Measurements from ENCODE around the gene PDK2.

The PDK2 gene

DNA sequence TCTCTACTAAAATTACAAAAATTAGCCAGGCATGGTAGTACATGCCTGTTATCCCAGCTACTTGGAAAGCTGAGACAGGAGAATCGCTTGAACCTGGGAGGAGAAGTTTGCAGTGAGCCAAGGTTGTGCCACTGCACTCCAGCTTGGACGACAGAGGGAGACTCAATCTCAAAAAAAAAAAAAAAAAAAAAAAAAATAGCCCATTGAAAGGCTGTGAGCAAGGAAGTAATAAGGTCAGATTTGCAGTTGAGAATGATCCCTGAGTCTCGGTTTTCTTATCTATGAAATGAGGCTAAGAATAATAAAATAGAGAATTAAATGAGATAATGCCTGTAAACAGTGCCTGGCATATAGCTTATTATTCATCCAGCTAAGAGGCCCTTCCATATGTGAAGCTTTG, 1.3 kb upstream of the PDK2 start:
- no peak for DNase-seq (ENCODE audit: low read depth)
- TF ChIP-seq, protein P1, sequence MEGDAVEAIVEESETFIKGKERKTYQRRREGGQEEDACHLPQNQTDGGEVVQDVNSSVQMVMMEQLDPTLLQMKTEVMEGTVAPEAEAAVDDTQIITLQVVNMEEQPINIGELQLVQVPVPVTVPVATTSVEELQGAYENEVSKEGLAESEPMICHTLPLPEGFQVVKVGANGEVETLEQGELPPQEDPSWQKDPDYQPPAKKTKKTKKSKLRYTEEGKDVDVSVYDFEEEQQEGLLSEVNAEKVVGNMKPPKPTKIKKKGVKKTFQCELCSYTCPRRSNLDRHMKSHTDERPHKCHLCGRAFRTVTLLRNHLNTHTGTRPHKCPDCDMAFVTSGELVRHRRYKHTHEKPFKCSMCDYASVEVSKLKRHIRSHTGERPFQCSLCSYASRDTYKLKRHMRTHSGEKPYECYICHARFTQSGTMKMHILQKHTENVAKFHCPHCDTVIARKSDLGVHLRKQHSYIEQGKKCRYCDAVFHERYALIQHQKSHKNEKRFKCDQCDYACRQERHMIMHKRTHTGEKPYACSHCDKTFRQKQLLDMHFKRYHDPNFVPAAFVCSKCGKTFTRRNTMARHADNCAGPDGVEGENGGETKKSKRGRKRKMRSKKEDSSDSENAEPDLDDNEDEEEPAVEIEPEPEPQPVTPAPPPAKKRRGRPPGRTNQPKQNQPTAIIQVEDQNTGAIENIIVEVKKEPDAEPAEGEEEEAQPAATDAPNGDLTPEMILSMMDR (IDR thresholded peaks at IDR 0.05; ENCODE audit: low read length, missing control alignments) = no peak
- no peak overlapping the region for H3K4me3 ChIP-seq (replicated peaks; ENCODE audit: low read depth, low read length)

DNA sequence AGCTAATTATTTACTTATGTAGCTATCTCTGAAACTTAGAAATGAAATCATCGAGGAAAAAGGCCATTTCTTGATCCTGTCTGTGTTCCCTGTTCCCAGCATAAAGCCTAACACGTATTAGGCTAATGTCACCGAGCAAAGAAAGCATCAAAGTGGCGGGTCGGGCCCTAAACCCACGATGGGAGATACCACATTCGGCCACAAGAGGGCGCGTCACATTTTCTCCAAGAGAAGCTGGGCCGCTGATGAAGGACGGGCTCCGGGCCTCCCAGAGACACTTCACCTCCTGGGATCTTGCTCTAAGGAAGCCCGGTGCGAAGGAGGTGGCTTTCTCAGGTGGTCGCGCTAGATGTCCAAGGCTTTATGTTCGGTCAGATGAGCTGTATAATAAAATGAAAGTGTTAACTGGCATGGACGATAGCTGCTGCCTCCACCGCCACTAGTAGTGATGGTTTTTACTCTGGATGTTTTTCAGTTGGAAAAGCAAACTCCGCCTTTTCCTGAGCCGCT, 853 bp upstream of the PDK2 start:
- peak overlapping the region; percentile 91 for H3K4me3 ChIP-seq (replicated peaks; ENCODE audit: low read depth, low read length)
- TF ChIP-seq, protein P1 (IDR thresholded peaks at IDR 0.05; ENCODE audit: low read length, missing control alignments) = peak; percentile 72
- DNase-seq (ENCODE audit: low read depth) = peak; percentile 88

DNA sequence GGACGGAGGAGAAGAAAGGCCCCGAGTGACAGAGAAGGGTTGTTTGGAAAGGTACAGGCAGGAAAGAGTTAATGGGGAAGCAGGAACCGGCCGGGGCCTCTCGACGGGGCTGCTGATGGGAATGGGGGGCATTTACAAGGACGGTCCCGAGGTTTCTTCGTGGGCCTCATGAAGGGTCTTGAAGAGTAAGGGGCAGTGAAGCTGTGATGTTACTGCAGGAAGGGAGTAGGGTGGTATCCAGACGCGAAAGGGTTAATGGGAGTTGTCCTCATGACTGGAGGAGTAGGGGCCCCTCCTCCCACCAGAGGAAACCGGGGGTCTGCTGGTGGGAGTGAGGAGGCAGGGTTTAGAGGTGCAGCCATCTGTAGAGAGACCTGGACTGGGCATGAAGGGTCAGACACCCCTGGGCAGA, 481 bp downstream of the PDK2 start:
- DNase-seq (ENCODE audit: low read depth) = no peak
- peak overlapping the region; percentile 91 for H3K4me3 ChIP-seq (replicated peaks; ENCODE audit: low read depth, low read length)
- TF ChIP-seq, protein P1 (IDR thresholded peaks at IDR 0.05; ENCODE audit: low read length, missing control alignments) = no peak

DNA sequence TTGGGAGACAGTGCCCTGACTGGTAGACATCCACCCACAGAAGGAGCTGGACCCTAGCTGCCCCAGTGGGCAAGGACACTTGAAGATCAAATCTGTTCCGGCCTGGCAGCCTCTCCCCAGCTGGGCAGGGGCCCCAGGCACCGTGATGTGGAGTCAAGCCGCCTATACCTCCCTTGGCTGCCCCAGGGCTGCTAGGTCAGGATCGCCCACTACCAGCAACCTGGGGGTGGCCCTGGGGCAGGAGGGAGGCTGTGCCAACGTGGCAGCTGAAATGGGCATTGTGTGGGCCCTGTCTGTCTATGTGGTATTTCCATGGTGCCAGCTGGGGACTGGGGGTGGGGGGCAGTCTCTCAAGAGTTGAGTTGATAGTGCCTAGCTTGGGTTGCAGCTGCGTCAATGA, 941 bp downstream of the PDK2 start:
- TF ChIP-seq, protein P1 (IDR thresholded peaks at IDR 0.05; ENCODE audit: low read length, missing control alignments) = no peak
- H3K4me3 ChIP-seq (replicated peaks; ENCODE audit: low read depth, low read length) = peak overlapping the region; percentile 91
- DNase-seq (ENCODE audit: low read depth) = no peak

DNA sequence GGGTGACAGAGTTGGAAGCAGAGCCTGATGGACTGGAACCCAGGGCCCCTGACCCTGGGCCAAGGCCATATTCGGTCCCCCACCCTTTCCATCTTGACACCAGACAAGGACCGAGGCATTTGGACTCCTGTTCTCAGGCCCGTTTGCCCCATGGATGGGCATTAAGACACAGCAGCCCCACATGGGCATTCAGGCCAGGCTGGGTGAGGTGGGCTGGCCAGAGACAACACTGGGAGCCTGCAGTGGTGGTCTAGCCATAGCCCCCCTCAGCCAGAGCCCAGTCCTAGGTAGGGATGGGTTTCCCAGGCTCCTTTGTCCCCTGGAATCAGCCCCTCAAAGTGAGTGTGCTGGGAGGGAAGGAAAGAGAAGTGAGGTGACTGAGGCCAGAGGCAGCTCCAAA, 1.6 kb downstream of the PDK2 start:
- TF ChIP-seq, protein P1 (IDR thresholded peaks at IDR 0.05; ENCODE audit: low read length, missing control alignments) = no peak
- H3K4me3 ChIP-seq (replicated peaks; ENCODE audit: low read depth, low read length) = no peak overlapping the region
- no peak for DNase-seq (ENCODE audit: low read depth)

DNA sequence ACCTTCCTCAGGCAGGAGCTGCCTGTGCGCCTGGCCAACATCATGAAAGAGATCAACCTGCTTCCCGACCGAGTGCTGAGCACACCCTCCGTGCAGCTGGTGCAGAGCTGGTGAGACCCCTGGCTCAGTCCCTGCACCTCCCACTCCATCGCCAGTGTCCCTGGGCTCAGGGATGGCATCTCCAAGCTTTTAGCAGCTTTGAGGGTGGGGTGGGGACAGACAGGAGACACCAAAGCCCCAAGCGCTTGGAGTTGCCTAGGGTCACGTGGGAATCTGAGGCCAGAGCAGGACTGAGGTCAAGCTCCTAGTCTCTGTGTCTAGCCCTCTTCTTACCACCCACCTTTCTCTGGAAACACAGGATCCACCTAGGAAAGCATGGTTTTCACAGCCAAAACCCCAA, 2.3 kb downstream of the PDK2 start:
- no peak for DNase-seq (ENCODE audit: low read depth)

DNA sequence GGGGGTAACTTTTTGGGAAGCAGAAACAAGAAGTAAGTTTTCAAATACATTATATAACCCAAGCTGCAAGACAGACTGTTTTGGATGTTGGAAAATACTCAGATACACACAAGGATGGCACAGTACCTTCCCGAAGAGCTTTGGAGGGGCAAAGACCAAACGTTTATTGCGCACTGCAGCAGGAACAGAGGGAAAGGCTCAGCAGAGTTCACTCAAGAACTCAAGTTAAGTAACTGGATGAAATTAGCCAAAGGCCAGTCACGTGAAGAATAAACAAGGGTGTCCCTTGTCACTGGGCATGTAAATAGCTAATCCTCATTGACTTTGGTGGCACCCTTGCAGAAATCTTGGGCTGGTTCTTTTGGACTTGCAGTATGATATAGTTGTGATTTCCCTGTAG, 2.8 kb downstream of the PDK2 start:
- TF ChIP-seq, protein P1 (IDR thresholded peaks at IDR 0.05; ENCODE audit: low read length, missing control alignments) = no peak
- H3K4me3 ChIP-seq (replicated peaks; ENCODE audit: low read depth, low read length) = no peak overlapping the region
- no peak for DNase-seq (ENCODE audit: low read depth)

More for the DNA sequence above, 2.3 kb downstream of the PDK2 start:
- no peak overlapping the region for H3K4me3 ChIP-seq (replicated peaks; ENCODE audit: low read depth, low read length)
- TF ChIP-seq, protein P1 (IDR thresholded peaks at IDR 0.05; ENCODE audit: low read length, missing control alignments) = no peak
